Body of pancreas (tissue), 4 donors: ENCODE results near the gene PTH. TPM values are rescaled to one million over a fixed set of nuclear protein-coding genes. Genes with fewer than 3 reads are reported as not detected.

ENCODE experiments used
- ATAC-seq: fragments of 150-250 bp; one replicate; pipeline ENCODE4 v1.9.1; 2016
- DNase-seq, 4 donors: peaks; one replicate each; pipeline ENCODE4 v3.0.0-alpha.2; 2019
- H3K27ac ChIP-seq, 4 donors: fragments of 200-600 bp; sonication (generic); 1 replicate in 3 of 4; 2 replicates in 1 of 4; pipeline versions ENCODE4 v1.5.1 to v1.6.1; 2016 to 2019; ENCODE audit warnings: mild to moderate bottlenecking in 1 of 4, mixed read lengths in 1 of 4, moderate library complexity in 1 of 4
- H3K27me3 ChIP-seq, 2 donors: fragments of 200-600 bp; sonication (generic); one replicate each; pipeline ENCODE4 v1.6.0; 2016; ENCODE audit warnings: mild to moderate bottlenecking in 1 of 2
- H3K36me3 ChIP-seq, 2 donors: fragments of 200-600 bp; sonication (generic); replicated peaks in 1 of 2; 2 replicates each; pipeline ENCODE4 v1.5.1; 2016; ENCODE audit warnings: low read depth in 2 of 2; ENCODE audit not compliant: insufficient read depth in 1 of 2
- H3K4me1 ChIP-seq: fragments of 200-600 bp; sonication (generic); one replicate; pipeline ENCODE4 v1.6.0; 2016
- H3K4me3 ChIP-seq, 2 donors: fragments of 200-600 bp; sonication (generic); 1 replicate in 1 of 2; 2 replicates in 1 of 2; pipeline ENCODE4 v1.5.1; 2016 to 2019
- H3K9me3 ChIP-seq, 3 donors: fragments of 200-600 bp; sonication (generic); 1 replicate in 2 of 3; 2 replicates in 1 of 3; pipeline ENCODE4 v1.5.1; 2016
- POLR2A ChIP-seq, 3 donors: fragments of 450-650 bp; IDR thresholded peaks; one replicate each; pipeline ENCODE4 v1.6.1; 2016; ENCODE audit warnings: antibody characterized with exemption in 3 of 3, mild to moderate bottlenecking in 2 of 3
- WGBS, 2 donors: methylation state at CpG; one replicate each; pipeline ENCODE4 v1.1.5; 2017; 5-methylcytosine and 5-hydroxymethylcytosine counted together
- intact Hi-C: fragments of 100-400 bp; cut with DNase I; formaldehyde crosslinking; loops from one replicate; pipeline ENCODE4 v1.15.1; 2023
- total RNA-seq, 2 donors: library from RNA; depleted of rRNA; stranded (reverse); fragments of >200 nt; gene quantifications; one replicate each; pipeline ENCODE4 v1.1.0, GENCODE V29; 2016
- TF ChIP-seq, protein P1 (sequence below), 7 experiments: fragments of 450-650 bp in 4 of 7; fragments of 200-600 bp in 3 of 7; sonication (generic) in 3 of 7; IDR thresholded peaks; one replicate each; pipeline ENCODE4 v1.5.1; 2016 to 2019; ENCODE audit warnings: antibody characterized with exemption in 7 of 7

The PTH gene
- total RNA-seq, 2 donors from 2014 or later: not detected

DNA sequence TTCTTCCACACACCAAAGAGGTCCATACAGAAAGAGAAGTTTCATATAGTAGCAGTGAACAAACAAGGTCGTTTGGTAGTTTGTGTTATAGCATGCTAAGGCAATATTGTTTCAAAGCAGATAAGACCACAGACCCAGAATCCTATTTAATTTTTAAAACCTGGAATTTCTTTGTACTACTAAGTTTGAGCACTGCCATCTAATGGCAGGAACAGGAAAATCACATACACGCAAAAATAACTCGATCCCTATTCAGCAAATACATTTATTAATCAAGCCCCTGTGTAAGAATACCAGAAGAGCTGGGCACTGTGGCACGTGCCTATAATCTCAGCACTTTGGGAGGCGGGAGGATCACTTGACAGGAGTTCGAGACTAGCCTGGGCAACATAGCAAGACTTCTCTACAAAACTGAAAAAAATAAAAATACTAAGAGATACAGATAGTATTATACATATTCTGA, 29.9 kb downstream of the PTH start:
- DNase-seq (peak in 3 of 4 donors; percentile 18 to 36 (median 22)), ATAC-seq (no peak)
- no peak overlapping the region for H3K27ac ChIP-seq
- no peaks in the 10 kb centered on the region for H3K27me3 ChIP-seq
- 1 to 3% methylated on average over 6 of the region's 6 CpGs for WGBS, 2 donors
- peaks cover 23% of the 10 kb centered on the region for H3K4me1 ChIP-seq
- intact Hi-C loops: no loop called here
- H3K4me3 ChIP-seq: no peak overlapping the region
- H3K36me3 ChIP-seq: no peaks in the 10 kb centered on the region
- no peaks in the 10 kb centered on the region for H3K9me3 ChIP-seq
- TF ChIP-seq, protein P1, sequence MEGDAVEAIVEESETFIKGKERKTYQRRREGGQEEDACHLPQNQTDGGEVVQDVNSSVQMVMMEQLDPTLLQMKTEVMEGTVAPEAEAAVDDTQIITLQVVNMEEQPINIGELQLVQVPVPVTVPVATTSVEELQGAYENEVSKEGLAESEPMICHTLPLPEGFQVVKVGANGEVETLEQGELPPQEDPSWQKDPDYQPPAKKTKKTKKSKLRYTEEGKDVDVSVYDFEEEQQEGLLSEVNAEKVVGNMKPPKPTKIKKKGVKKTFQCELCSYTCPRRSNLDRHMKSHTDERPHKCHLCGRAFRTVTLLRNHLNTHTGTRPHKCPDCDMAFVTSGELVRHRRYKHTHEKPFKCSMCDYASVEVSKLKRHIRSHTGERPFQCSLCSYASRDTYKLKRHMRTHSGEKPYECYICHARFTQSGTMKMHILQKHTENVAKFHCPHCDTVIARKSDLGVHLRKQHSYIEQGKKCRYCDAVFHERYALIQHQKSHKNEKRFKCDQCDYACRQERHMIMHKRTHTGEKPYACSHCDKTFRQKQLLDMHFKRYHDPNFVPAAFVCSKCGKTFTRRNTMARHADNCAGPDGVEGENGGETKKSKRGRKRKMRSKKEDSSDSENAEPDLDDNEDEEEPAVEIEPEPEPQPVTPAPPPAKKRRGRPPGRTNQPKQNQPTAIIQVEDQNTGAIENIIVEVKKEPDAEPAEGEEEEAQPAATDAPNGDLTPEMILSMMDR (IDR thresholded peaks at IDR 0.05): peak; percentile 14 to 74 (median 55)
- no peak for TF ChIP-seq POLR2A (IDR thresholded peaks at IDR 0.05)

DNA sequence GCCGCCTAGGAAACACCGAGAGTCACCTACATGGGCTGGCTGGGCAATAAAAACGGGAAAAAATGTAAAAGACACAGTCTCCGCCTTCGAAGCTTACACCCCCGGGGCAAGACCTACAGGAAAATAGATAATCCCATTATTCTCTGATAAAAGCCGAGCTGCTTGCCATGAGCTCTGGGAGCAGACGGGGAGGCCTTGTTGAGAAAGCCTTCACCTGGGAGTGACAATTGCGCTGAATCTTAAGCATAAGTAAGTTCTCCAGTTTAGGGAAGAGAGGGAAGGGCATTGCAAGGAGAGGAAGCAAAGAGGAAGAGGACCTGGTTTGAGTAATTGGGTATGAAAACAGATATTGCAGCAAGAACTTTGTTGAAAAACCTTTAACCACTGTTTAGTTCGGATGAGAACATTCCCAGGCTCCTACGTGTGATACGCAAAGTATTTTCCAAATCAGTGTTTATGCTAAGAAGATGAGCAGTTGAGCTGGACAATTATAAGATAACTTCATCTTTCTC, 32.0 kb downstream of the PTH start:
- no peaks in the 10 kb centered on the region for H3K36me3 ChIP-seq
- H3K27ac ChIP-seq: peak overlapping the region; percentile 72 to 92 (median 80)
- DNase-seq: no peak
- H3K9me3 ChIP-seq: no peaks in the 10 kb centered on the region
- no peak for ATAC-seq
- peak overlapping the region; percentile 13 to 94 for H3K4me3 ChIP-seq
- WGBS, 2 donors: 23 to 24% methylated on average over 12 of the region's 12 CpGs
- TF ChIP-seq, protein P1 (IDR thresholded peaks at IDR 0.05): no peak
- TF ChIP-seq POLR2A (IDR thresholded peaks at IDR 0.05): no peak
- intact Hi-C loops: no loop called here
- no peaks in the 10 kb centered on the region for H3K27me3 ChIP-seq
- peaks cover 23% of the 10 kb centered on the region for H3K4me1 ChIP-seq

DNA sequence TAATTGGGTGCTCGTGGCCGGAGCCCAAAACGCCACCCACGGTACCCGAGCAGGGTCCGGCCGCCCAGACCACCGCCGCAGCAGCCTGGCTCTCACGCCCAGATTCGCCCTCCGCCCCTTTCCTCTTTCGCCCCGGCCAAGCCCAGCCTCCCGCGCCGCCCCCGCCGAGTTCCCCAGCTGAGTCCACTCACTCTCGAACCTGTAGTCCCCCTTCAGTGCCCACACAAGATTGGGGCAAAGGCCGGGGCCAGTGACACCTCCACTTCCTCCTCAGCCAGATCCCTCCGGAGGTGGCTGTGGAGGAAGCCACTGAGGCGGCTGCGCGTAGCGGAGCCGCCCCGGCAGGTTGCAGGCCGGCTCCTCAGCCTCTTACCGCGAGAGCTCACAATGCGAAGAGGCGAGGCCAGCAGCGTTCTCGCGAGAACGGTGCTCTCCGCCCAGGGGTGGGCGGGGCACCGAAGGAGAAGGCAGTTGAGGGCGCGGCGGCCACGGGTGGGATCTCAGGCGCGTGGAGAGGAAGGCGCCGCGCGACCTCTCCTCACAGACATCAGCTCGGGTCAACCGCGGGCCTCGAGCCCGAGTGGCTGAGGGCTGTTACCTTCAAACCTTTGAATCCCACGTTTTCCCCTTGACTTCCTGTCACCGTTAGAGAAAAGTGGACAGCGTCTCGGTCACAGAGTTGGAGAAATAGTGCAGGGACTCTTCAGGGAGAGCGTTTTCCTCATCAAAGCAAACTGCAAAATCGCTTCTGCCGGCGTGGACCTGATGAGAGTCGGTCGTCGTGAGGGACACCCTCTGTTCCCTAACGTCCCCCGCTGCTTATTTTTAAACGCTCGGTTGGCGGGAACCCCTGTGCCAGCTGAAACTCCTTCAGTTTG, 32.7 kb downstream of the PTH start, which contains the start of gene BTBD10:
Gene BTBD10 (minus strand): TSS at position 322 of the 878 bp plus-strand sequence. CDS start 18,098 bp downstream, outside the sequence.
- Histone ChIP-seq H3K36me3 (no peaks in the 10 kb centered on the region), H3K4me3 (peak within 1 kb of the TSS; percentile 67 to 94), H3K9me3 (no peaks in the 10 kb centered on the region), H3K27ac (peak within 1 kb of the TSS; percentile 72 to 92 (median 80)), H3K4me1 (peaks cover 23% of the 10 kb centered on the region), H3K27me3 (no peaks in the 10 kb centered on the region)
- peak; percentile 99 for ATAC-seq
- WGBS, 2 donors: 0% methylated on average over 19 to 71 of the region's 71 CpGs
- DNase-seq: peak; percentile 92 to 95 (median 94)
- TF ChIP-seq, protein P1 (IDR thresholded peaks at IDR 0.05): peak in 1 of 7 experiments; percentile 15
- peak; percentile 72 to 93 (median 91) for TF ChIP-seq POLR2A (IDR thresholded peaks at IDR 0.05)
- intact Hi-C loops: no loop called here

DNA sequence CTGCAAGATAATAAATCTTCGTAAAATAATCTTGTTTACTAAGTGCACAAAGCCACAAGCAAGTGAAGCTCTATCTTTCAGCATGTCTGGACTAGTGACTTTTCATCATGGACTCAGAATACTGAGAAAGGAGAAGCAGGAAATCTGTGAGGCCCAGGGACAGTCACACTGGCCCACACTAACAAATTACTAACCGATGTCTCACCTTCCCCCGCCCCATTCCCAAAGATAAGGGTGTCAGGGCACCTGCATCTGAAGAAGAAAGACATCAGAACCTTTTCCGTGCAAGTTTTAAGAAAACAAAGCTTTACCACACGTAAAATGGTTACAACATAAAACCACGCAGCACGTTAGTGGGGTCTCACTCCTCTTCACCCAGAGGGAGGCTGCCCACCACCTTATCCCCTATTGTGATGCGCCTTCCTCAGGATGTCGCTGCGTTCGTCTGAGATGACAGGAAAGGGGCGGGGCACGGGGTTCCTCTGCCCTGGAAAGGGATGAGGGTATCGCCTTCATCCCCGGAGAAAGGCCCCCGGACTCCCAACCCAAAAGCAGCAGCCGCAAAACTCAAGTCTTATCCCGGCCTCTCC, 33.4 kb downstream of the PTH start:
- peak overlapping the region; percentile 67 to 94 for H3K4me3 ChIP-seq
- intact Hi-C loops: no loop called here
- H3K9me3 ChIP-seq: no peaks in the 10 kb centered on the region
- H3K27me3 ChIP-seq: no peaks in the 10 kb centered on the region
- DNase-seq (peak in 3 of 4 donors; percentile 32 to 47 (median 45)), ATAC-seq (peak; percentile 12)
- H3K36me3 ChIP-seq: no peaks in the 10 kb centered on the region
- peaks cover 23% of the 10 kb centered on the region for H3K4me1 ChIP-seq
- 0% methylated on average over 14 to 18 of the region's 18 CpGs for WGBS, 2 donors
- TF ChIP-seq POLR2A (IDR thresholded peaks at IDR 0.05): no peak
- TF ChIP-seq, protein P1 (IDR thresholded peaks at IDR 0.05): no peak
- H3K27ac ChIP-seq: peak overlapping the region; percentile 72 to 92 (median 80)
